Keratinocyte (primary cell): Measurements from ENCODE around the gene HLA-DOB. TPM values are rescaled to one million over a fixed set of nuclear protein-coding genes. Genes with fewer than 3 reads are reported as not detected.

Source experiments
- DNase-seq: peaks from one replicate; pipeline ENCODE4 v3.0.0-alpha.2; 2011; ENCODE audit warnings: low read depth, missing footprints, low spot score
- FAIRE-seq: peaks from 2 replicates; lab custom pipeline; 2011; peaks lifted over from hg19 to GRCh38; lab: Jason Lieb, UNC
- H2AFZ ChIP-seq: 2 replicates; pipeline ENCODE4 v1.6.0; 2012; ENCODE audit warnings: low read length, control low read depth, inconsistent platforms; ENCODE audit not compliant: control insufficient read depth
- H3K27ac ChIP-seq: 2 replicates; pipeline ENCODE4 v1.5.1; 2011; ENCODE audit warnings: low read length; ENCODE audit not compliant: control insufficient read depth, insufficient read depth
- H3K27me3 ChIP-seq: 3 replicates; pipeline ENCODE4 v1.6.0; 2011; ENCODE audit warnings: low read length; ENCODE audit not compliant: control insufficient read depth, insufficient read depth; ENCODE audit errors: extremely low read depth
- H3K36me3 ChIP-seq, 2 experiments: 2 replicates in 1 of 2; 3 replicates in 1 of 2; pipeline ENCODE4 v1.5.1; 2011; ENCODE audit warnings: low read length in 2 of 2, mild to moderate bottlenecking in 1 of 2; ENCODE audit not compliant: control insufficient read depth in 2 of 2, insufficient read depth in 2 of 2; ENCODE audit errors: extremely low read depth in 1 of 2
- H3K4me1 ChIP-seq: 3 replicates; pipeline ENCODE4 v1.5.1; 2011; ENCODE audit warnings: low read length; ENCODE audit not compliant: control insufficient read depth, insufficient read depth; ENCODE audit errors: extremely low read depth
- H3K4me2 ChIP-seq: 3 replicates; pipeline ENCODE4 v1.6.0; 2011; ENCODE audit warnings: low read depth, low read length; ENCODE audit not compliant: control insufficient read depth, insufficient read depth; ENCODE audit errors: extremely low read depth
- H3K4me3 ChIP-seq, 3 experiments: fragments of 200-600 bp in 1 of 3; sonication (generic) in 1 of 3; 2 replicates in 2 of 3; 3 replicates in 1 of 3; pipeline ENCODE4 v1.5.1; 2011 to 2016; ENCODE audit warnings: low read length in 3 of 3, mild to moderate bottlenecking in 3 of 3, control low read depth in 2 of 3, inconsistent platforms in 1 of 3, low read depth in 1 of 3, mixed read lengths in 1 of 3, mixed run types in 1 of 3, moderate library complexity in 1 of 3; ENCODE audit not compliant: control insufficient read depth in 2 of 3, insufficient read depth in 2 of 3; ENCODE audit errors: extremely low read depth in 1 of 3
- H3K79me2 ChIP-seq: 2 replicates; pipeline ENCODE4 v1.6.0; 2012; ENCODE audit warnings: low read length; ENCODE audit not compliant: control insufficient read depth, insufficient read depth
- H3K9ac ChIP-seq: 3 replicates; pipeline ENCODE4 v1.6.0; 2011; ENCODE audit warnings: low read length; ENCODE audit not compliant: control insufficient read depth, insufficient read depth; ENCODE audit errors: extremely low read depth
- H3K9me1 ChIP-seq: 3 replicates; pipeline ENCODE4 v1.6.0; 2011; ENCODE audit warnings: low read length; ENCODE audit not compliant: control insufficient read depth, insufficient read depth; ENCODE audit errors: extremely low read depth
- H3K9me3 ChIP-seq: 2 replicates; pipeline ENCODE4 v1.5.1; 2012; ENCODE audit warnings: low read depth, low read length; ENCODE audit not compliant: control insufficient read depth
- H4K20me1 ChIP-seq: 3 replicates; pipeline ENCODE4 v1.6.0; 2011; ENCODE audit warnings: low read length; ENCODE audit not compliant: control insufficient read depth, insufficient read depth; ENCODE audit errors: extremely low read depth
- CTCF ChIP-seq, 3 experiments: IDR thresholded peaks in 1 of 3; conservative IDR thresholded peaks in 1 of 3; optimal IDR thresholded peaks in 1 of 3; 2 replicates in 2 of 3; 3 replicates in 1 of 3; pipeline versions ENCODE3 to v1.5.1; 2011; ENCODE audit warnings: low read length in 3 of 3, mild to moderate bottlenecking in 3 of 3, moderate library complexity in 2 of 3, control low read depth in 1 of 3, inconsistent platforms in 1 of 3; ENCODE audit not compliant: insufficient read depth in 2 of 3; ENCODE audit errors: extremely low read depth in 1 of 3
- EZH2 ChIP-seq: IDR thresholded peaks from one replicate; pipeline ENCODE4 v1.6.1; 2012; ENCODE audit warnings: inconsistent platforms, mild to moderate bottlenecking, low read length, moderate library complexity
- dilution Hi-C: fragments of 300-500 bp; cut with MboI; formaldehyde crosslinking; loops from one replicate; pipeline ENCODE4 v1.7.0; 2020; ENCODE audit warnings: low sequenced_read_pairs; ENCODE audit not compliant: extremely low pct_ligation_motif_present
- polyA plus RNA-seq, 5 experiments: library from polyadenylated mRNA; depleted of rRNA in 3 of 5; stranded (reverse) in 3 of 5; stranded (forward) in 1 of 5; unstranded in 1 of 5; fragments of >200 nt; gene quantifications; 1 replicate in 1 of 5; 2 replicates in 3 of 5; 3 replicates in 1 of 5; pipeline versions ENCODE4 v1.2.1 to v1.2.3, GENCODE V29; 2011 to 2012; ENCODE audit warnings: missing spikeins in 2 of 5, low read depth in 1 of 5, low replicate concordance in 1 of 5

Gene HLA-DOB
- polyA plus RNA-seq, 1 donor (not counting 4 experiments of a cell fraction or from before 2014, with no cell fraction given) = 12.5 TPM

GRCh38 chr6:32858194-32858593 is 41.4 kb upstream of the HLA-DOB start:
- Histone ChIP-seq H3K9ac (no peak overlapping the region), H3K4me3 (no peak overlapping the region), H3K27me3 (no peaks in the 10 kb centered on the region), H3K4me2 (no peak overlapping the region), H4K20me1 (no peaks in the 10 kb centered on the region), H3K27ac (no peak overlapping the region), H3K9me3 (no peaks in the 10 kb centered on the region), H3K36me3 (no peaks in the 10 kb centered on the region), H2AFZ (no peak overlapping the region), H3K79me2 (peaks cover 2% of the 10 kb centered on the region), H3K4me1 (peaks cover 32% of the 10 kb centered on the region), H3K9me1 (no peaks in the 10 kb centered on the region)
- dilution Hi-C loops = no loop called here
- TF ChIP-seq EZH2 = no peak
- no peak for TF ChIP-seq CTCF (optimal IDR thresholded peaks at IDR 0.05 in 1 of 3, IDR thresholded peaks at IDR 0.05 in 1 of 3, conservative IDR thresholded peaks at IDR 0.05 in 1 of 3; ENCODE audit: extremely low read depth in 1 of 3, insufficient read depth in 2 of 3, low read length in 3 of 3)
- DNase-seq (no peak), FAIRE-seq (no peak)

- Histone ChIP-seq H3K36me3 (no peaks in the 10 kb centered on the region), H3K9ac (no peak overlapping the region), H3K4me2 (no peak overlapping the region), H4K20me1 (no peaks in the 10 kb centered on the region), H3K4me3 (no peak overlapping the region), H3K79me2 (peaks cover 11% of the 10 kb centered on the region), H3K9me3 (no peaks in the 10 kb centered on the region), H3K27ac (no peak overlapping the region), H3K9me1 (no peaks in the 10 kb centered on the region), H2AFZ (no peak overlapping the region), H3K4me1 (peaks cover 33% of the 10 kb centered on the region), H3K27me3 (no peaks in the 10 kb centered on the region)
- dilution Hi-C loops = no loop called here
- FAIRE-seq = no peak
- no peak for TF ChIP-seq EZH2
- no peak for TF ChIP-seq CTCF (optimal IDR thresholded peaks at IDR 0.05 in 1 of 3, IDR thresholded peaks at IDR 0.05 in 1 of 3, conservative IDR thresholded peaks at IDR 0.05 in 1 of 3; ENCODE audit: extremely low read depth in 1 of 3, insufficient read depth in 2 of 3, low read length in 3 of 3)
- DNase-seq = no peak
Measured at GRCh38 chr6:32857156-32857891, 40.5 kb upstream of the HLA-DOB start.
